NOMO-1 treated with dmso at 0.1 percent for 144 hours (cell line): ENCODE data around the gene HBZ.
"Not testable (repeated sequence)": the region's sequence is repeated elsewhere in the genome, so short reads cannot be mapped to it uniquely, and the experiment has no call there.

ENCODE experiments used
- DNase-seq: peaks from one replicate; lab custom pipeline; 2025; ENCODE audit not compliant: unreplicated experiment; lab: John Stamatoyannopoulos, UW

Gene HBZ

DNA sequence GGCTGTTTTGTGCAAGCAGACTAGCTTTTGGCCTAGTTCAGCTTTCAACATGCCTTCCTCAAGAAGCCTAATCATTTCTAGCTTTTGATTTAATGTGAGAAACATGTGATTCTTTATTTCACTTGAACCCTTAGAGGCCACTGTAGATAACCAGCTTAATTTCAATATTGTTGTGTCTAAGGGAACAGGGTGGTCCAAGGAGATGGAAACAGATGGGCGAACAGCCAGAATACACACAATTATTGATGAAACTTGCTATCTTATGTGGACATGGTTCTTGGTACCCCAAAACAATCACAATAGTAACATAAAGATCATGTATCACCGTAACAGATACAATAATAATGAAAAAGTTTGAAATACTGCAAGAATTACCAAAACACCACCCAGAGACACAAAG, 18.7 kb upstream of the HBZ start:
- DNase-seq = no peak

DNA sequence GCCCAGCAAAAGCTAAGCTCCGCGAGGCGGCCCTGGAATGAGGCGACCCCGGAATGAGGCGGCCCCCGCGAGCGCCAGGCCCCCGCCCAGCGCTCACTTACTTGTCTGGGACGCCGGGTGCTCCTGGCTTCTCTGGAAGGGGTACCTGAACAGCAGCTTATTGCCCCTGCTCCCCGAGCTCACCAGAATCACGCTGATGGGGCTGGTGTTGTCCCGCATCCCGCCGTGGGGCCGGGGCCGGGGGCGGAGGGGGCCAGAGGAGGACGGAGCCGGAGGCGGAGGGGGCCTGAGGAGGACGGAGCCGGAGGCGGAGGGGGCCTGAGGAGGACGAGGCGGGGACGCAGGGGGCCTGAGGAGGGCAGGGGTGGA, 14.4 kb upstream of the HBZ start:
- no peak for DNase-seq

DNA sequence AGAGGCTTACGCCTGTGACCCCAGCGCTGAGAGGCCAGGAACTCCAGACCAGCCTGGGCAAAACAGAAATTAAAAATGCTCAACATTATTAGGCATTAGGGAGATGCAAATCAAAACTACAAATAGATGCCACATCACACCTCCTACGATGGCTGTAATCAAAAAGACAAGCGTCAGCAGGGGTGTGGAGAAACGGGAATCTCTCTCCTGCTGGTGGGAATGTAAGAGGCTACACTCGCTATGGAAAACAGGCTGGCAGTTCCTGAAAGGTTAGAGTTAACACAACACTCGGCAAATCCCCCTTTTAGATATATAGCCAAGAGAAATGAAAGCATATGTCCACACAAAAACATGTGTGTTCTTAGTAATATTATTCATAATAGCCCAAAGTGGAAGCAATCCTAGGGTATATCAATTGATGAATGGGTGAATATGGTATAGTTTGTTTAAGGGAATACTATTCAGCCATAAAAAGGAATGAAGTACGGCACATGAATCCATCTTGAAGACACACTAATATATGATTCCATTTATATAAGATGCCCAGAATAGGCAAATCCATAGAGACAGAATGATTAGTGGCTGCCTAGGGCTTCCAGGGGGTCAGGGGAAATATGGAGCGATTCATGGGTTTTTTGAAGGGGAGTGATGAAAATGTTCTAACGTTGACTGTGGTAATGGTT, 12.1 kb upstream of the HBZ start:
- DNase-seq = no peak

DNA sequence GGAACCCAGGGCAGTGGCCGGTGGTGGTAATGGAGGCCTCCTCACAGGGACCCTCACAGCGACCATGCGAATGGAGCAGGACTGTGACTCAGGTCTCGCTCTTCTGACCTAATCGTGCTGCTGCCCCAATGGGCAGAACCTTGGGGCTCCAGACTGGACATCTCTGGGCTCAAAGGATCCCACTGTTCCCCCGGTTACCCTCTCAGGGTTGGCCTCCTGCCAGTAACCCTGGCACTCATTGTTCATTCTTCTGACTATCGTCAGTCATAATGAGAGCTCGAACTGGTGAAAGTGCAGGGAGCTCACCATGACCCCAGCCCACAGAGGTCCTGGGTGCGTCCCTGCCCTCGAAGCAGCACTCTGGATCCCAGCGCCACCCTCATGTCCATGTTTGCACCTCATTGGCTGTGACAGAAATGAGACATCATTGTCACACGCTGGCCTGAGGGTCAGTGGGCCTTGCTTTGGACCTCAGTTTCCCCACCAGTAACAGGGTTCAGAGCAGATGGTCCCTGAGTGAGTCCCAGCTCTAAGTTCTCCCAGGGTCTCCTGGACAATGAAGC, 10.0 kb upstream of the HBZ start:
- no peak for DNase-seq

GRCh38 chr16:143047-143446, 9.4 kb upstream of the HBZ start:
- DNase-seq = no peak

GRCh38 chr16:143456-143855, 9.0 kb upstream of the HBZ start:
- DNase-seq = no peak

DNA sequence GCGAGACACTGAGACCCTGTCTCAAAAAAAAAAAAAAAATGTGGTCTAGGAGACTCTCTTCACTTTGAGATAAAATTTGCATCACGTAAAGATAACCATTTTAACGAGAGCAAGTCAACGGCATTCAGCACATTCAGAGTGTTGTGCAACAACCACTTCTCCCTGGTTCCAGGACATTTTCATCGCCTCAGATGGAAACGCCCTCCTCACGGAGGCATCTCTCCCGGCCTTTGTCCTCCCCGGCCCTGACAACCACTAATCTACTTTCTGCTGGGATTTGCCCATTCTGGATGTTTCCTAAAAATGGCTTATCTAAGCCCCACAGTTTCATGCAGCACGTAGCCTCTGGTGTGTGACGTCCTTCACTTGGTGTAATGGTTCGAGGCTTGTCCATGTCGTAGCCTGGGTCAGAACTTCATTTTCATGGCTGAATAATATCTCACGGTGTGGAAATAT, 7.6 kb upstream of the HBZ start:
- no peak for DNase-seq

DNA sequence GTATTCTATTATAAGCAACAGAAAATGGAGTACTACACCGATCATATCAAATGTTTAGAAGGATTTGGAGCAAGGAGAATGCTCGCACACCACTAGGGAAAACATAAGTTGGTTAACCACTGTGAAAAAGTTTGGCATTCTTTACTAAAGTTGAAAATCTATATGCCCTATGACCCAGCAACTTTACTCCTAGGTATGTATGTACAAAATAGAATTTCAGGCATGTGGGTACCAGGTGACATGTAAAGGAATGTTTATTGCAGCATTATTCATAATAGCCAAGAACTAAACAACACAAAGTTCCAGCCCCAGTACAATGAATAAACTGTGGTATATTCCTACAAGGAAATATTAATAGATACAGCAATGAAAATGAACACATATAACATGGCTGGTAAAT, 5.8 kb upstream of the HBZ start:
- no peak for DNase-seq

- DNase-seq = no peak
Measured at GRCh38 chr16:149024-149660, 3.3 kb upstream of the HBZ start.

- not testable (repeated sequence) for DNase-seq
Measured at GRCh38 chr16:153129-153521, 681 bp downstream of the HBZ start.

- not testable (repeated sequence) for DNase-seq
Measured at GRCh38 chr16:153550-154216, 1.2 kb downstream of the HBZ start.

- no peak for DNase-seq
Measured at GRCh38 chr16:154217-155030, 2.0 kb downstream of the HBZ start.

- DNase-seq = no peak
Measured at GRCh38 chr16:155031-155398, 2.6 kb downstream of the HBZ start.

GRCh38 chr16:159136-159849, 6.8 kb downstream of the HBZ start:
- no peak for DNase-seq

- DNase-seq = not testable (repeated sequence)
Measured at GRCh38 chr16:160242-160641, 7.8 kb downstream of the HBZ start.

DNA sequence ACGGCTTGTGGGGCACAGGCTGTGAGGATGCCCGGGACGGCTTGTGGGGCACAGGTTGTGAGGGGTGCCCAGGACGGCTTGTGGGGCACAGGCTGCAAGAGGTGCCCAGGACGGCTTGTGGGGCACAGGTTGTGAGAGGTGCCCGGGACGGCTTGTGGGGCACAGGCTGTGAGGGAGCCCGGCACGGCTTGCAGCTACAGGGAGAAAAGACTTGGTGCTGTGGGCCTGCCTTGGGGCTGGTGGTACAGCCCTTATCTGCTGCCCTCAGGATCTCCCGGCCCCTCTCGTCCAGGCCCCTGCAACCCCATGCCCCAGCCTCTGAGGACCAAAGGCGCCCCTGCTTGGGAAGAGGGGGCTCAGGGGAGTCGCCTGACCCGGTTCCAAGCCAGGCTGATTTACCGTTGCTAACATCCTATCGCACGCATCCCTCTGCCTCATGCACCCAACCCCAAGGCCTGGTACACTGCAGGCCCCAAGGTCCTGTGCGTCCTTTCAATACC, 8.3 kb downstream of the HBZ start:
- no peak for DNase-seq

GRCh38 chr16:162271-162991, 10.0 kb downstream of the HBZ start:
- no peak for DNase-seq

- not testable (repeated sequence) for DNase-seq
Measured at GRCh38 chr16:163139-163538, 10.7 kb downstream of the HBZ start.

DNA sequence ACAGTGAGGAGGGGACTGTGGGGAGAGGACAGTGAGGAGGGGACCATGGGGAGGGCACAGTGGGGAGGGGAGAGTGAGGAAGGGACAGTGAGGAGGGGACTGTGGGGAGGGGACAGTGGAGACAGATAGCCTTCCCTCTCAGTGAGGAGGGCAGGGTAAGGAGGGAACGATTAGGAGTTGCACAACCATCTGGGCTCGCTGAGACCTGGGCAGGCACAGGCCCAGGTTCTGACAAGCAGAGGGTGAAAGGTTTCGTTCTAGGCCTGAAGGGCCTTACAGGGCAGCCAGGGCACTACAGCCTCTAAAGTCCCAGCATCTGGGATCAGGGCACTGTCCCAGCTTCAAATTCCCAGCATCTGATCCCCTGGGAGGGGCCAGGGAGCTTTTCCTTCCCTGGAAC, 11.3 kb downstream of the HBZ start:
- not testable (repeated sequence) for DNase-seq
